HG03457 (cell line): ENCODE data around the gene KCNK6.

Experiments
- ATAC-seq: cut with Tn5 transposase; IDR thresholded peaks from one replicate; pipeline ENCODE4 v1.9.1; 2021; ENCODE audit warnings: moderate number of reproducible peaks; ENCODE audit not compliant: unreplicated experiment

Gene KCNK6

DNA sequence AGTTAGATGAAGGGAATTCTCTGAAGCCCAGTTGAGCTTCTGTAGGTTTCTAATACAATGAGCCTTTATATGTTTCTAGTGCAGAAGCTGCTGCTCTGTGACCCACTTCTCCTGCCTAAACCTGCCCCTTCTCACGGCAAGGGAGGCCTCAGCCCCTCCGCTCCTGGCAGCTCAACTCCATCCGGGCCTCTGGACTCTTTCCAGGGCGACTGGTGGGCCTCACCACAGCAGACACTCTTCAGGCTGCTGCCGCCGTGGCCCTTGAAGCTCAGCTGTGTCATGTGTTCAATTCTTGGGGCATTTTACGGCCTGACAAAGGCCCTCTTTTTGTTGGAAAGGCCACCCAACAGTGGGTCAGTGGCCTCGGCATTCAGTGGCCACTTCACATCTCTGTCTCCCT, 25.6 kb upstream of the KCNK6 start:
- no peak for ATAC-seq

DNA sequence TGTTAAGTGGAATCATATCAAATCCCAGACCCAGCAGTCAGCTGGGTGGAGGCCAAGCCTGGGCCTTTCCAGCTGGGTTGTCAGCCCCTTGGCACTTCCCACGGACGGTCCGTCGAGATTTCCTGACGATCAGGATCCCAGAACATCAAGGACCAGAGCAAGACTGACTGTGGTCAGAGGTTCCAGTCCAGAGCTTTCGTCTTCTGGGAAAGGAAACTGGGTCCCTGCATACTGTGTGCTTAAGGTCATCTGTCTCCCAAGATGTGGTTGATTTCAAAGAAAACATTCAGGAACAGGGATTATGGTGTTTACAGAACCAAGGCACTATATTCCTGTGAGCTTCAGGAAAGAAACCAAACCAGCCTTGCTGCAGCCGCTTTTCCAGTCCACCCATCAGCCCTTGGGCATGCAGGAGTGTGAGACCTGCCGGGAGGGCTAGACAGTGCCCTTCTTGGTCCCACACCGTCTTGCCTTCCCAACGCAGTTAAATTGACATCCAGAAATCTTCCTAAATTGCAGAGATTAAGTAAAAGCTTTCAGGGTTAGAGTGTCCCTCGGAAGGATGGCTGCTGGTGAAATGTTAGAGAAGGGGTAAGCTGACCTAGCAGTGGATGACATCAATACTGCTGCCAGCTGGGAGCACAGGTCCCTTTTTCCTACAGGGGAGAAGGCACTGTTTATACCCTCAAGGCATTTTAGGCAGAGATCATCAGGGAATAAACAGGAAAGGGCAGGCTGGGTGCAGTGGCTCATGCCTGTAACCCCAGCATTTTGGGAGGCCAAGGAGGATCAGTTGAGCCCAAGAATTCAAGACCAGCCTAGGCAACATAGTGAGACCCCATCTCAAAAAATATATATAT, 20.6 kb upstream of the KCNK6 start:
- ATAC-seq = no peak

DNA sequence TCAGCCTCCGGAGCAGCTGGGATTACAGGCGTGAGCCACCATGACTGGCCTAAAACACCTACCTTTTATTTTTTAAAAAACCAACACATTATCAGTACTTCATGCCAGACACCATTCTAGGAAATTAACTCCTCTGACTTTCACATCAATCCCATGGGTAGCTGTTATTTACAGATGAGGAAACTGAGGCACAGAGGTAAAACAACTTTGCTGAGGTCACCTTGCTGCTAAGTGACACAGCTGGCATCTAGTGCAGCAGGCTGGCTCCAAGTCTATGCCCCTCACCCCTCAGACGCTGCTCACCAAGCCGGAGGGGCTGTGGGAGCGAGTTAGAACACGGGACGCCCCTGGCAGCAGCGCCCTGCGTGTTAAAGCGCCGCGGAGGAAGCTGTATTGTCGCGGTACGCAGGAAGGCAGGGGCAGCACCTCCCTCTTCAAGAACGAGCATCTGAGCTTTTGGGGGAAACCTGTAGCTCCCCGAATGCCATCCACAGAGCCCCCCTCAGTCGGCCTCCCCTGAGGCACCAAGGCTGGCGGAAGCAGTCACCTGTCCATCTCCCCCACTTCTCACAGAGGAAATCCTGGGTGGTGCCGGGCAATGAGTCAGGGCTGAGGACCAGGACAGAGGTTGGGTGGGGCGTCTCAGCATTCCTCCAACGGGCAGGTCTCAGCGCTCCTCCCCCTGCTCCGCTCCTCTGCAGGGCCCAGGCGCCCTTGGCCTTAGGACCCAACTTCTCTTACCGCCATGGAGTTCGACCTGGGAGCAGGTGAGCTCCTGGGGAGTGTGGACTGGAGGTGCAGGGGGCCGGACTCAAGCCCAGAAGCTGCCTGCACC, 15.9 kb upstream of the KCNK6 start, which contains the start of gene C19orf33:
C19orf33 (plus strand) TSS at position 735 of the 835 bp plus-strand sequence; CDS start at position 746, 11 bp downstream.
- no peak for ATAC-seq

DNA sequence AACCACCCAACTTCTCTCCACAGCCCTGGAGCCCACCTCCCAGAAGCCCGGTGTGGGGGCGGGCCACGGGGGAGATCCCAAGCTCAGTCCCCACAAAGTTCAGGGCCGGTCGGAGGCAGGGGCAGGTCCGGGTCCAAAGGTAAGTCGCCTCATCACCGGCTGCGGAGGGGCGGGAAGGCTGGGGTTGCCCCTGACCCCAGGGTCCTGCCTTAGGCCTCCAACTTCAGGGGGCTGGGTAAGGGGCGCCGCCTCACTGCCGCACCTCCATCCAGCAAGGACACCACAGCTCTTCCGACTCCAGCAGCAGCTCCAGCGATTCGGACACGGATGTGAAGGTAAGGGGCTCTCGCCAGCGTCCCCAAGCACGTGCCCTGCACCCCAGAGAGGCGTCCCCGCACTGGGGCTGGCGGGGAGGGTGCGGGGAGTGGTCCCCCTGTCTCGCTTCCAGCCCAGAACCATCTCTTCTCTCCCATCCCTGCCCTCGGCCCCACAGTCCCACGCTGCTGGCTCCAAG, 15.2 kb upstream of the KCNK6 start:
- no peak for ATAC-seq

DNA sequence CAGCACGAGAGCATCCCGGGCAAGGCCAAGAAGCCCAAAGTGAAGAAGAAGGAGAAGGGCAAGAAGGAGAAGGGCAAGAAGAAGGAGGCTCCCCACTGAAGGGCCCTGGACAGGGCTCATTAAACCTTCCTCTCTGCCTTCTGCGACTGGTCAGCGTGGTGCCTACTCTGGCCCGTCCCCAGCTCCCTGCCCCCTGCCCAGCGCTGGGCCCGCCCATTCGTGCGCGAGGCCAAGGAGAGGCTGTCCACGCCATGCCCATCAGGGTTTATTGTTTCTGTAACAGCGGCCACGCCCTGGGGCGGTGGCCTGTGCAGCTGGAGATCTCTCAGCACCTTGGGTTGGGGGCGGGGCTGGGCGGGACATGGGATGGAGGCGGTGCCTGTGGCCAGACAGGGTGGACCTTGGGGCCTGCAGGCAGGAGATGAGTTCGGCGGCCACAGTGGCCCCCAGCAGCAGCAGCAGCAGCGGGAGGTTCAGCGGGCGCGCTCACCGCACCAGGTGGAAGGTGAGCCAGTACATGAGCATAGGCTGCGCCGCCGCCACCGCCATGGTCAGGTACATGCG, 14.7 kb upstream of the KCNK6 start:
- no peak for ATAC-seq

DNA sequence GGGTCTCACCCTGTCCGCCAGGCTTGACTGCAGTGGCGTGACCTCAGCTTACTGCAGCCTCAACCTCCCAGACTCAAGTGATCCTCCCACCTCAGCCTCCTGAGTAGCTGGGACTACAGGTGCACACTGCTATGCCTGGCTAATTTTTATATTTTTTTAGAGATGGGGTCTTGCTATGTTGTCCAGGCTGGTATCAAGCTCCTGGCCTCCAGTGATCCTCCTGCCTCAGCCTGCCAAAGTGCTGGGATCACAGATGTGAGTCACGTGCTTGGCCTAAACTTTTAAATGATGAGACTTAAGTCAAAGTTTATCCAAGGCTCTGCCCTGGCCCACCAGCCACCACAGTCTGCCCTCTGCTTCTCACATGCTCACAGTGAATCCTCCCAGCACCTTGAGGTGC, 13.4 kb upstream of the KCNK6 start:
- ATAC-seq = no peak

DNA sequence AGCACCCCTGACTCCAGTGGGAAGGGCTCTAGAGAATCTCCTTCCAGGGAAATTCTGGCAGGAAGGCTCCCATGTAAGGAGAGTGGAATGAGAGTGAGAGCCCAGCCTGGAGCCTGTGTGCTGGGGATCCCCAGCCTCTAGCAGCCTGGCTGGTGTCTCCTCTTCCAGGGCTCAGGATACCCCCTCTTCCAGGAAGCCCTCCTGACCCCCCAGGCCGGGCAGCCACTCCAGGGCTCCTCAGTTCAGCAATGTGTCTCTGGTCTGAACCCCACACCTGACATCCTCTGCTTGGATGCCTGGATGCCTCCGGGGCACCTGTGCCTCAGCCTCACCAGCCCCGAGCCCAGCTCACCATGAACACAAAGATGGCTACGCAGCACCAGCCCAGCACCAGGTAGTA, 12.6 kb upstream of the KCNK6 start:
- ATAC-seq = no peak

DNA sequence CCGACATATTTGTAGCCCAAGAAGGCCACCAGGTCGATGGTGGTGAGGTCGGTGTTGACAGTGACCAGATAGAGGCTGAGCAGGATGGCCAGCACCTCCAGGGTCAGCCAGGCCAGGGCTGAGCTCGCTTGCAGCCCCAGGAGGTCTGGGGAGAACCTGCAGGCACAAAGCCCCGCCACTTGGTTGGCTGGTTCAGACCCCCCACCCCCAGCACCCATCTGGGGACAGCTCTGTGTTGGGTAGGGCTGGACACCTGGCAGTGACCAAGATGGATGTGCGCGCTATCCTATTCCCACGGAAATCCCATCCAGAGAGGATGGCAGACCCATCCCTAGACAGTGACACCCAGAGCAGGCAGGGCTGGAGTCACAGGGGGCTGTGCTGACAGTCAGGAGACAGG, 12.0 kb upstream of the KCNK6 start:
- no peak for ATAC-seq

DNA sequence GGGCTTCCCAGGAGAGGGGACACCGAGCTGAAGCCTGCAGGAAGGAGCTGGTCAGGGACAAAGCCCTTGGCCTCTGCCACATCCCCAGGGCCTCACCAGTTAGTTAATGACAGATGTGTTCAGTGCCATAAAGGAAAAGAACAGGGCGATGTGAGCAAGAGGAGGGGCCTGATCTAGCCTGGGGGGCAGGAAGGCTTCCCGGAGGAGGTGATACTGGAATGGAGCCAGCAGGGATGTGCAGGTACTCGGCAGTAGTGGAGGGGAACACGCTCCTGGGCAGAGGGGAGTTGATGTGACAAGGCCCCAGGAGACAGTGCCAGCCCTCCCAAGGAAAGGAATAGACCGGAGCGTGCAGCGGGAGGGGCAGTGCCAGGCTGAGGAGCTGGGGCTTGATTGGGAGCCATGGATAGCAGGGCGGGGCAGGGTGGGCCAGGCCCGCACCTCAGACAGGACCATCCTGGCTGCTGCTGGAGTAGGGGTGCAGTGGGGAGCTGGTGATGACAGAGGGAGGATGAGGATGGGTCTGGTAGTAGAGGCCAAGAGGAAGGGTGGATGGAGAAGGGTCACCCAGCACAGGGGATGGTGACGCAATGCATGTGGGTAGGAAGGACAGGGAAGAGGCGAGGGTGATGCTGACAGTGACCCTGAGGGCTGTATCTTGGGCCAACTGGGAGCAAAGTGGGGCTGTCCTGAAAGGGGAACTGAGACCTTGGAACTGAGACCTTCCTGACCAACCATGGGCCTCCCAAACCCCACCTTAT, 11.5 kb upstream of the KCNK6 start:
- no peak for ATAC-seq

DNA sequence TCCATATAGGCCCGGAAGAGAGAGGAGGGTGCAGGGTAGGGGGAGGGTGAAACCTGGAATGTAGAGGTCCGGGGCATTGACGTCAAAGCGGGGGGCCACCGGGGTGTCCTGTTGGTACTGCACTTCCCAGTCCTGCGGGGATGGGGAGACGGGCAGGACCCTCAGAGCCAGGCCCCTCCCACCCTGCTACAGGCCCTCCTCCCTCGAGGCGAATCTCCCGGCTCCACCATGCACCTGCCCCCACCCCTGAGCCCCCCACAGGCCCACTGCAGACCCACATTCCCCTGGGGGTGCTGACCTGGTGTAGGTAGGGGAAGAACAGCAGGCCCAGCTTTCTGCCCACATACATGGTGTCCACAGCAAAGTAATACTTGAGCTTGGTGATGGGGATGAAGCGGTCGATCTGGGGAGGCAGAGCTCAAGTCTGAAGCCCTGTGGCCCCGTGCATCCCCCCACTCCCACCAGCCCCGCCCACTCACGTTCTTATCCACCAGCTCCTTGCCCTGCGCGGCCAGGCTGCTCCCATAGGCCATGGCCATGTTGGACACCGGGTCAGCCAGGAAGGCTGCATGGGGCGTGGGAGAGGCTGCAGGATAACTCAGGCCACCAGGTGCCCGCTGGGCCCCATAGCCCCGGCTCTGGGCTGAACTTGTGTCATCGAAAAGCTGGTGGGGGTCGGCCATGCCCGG, 10.6 kb upstream of the KCNK6 start:
- ATAC-seq = no peak

DNA sequence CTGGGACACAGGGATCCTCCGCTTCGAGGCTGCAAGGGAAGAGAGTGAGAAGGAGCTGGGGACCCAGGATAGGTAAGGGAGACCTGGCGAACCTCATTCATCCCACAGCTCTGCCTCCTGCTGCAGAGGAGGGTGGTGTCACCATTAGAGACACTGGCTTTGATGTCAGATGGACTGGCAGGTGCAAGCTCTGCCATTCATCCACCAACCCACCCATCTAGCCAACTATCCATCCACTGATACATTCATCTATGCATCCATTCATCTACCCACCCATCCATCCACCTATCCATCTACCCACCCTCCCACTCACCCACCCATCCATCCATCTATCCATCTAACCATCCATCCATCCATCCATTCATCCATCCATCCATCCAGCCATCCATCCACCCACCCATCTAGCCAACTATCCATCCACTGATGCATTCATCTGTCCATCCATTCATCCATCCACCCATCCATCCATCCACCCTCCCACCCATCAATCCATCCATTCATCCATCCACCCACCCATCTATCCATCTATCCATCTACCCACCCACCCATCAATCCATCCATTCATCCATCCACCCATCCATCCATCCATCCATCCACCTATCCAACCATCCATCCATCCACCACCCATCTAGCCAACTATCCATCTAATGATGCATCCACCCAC, 9.9 kb upstream of the KCNK6 start:
- ATAC-seq = no peak

DNA sequence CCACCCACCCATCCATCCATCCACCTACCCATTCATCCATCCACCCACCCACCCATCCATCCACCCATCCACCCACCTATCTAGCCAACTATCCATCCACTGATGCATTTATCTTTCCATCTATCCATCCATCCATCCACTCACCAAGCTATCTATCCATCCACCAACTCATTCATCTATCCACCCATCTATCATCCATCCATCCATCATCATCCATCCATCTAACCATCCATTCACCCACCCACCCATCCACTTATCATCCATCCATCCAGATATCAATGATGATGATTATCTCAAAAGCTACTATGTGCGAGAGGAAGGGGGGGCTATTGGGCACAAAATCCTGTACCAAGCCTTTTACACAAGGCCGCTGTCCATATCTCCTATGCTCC, 9.4 kb upstream of the KCNK6 start:
- no peak for ATAC-seq

DNA sequence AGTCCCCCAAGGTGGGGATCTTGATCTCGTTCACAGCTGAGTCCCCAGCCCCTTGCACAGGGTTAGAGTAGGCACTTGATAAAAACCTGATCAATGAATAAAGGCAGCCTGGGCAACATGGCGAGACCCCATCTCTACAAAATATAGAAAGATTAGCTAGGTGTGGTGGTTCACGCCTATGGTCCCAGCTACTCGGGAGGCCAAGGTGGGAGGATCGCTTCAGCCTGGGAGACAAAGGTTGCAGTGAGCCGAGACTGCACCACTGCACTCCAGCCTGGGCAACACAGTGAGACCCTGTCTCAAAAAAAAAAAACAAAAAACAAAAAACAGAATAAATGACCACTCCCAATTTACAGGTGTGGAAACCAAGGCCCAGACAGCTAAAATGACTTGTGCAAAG, 8.7 kb upstream of the KCNK6 start:
- no peak for ATAC-seq

DNA sequence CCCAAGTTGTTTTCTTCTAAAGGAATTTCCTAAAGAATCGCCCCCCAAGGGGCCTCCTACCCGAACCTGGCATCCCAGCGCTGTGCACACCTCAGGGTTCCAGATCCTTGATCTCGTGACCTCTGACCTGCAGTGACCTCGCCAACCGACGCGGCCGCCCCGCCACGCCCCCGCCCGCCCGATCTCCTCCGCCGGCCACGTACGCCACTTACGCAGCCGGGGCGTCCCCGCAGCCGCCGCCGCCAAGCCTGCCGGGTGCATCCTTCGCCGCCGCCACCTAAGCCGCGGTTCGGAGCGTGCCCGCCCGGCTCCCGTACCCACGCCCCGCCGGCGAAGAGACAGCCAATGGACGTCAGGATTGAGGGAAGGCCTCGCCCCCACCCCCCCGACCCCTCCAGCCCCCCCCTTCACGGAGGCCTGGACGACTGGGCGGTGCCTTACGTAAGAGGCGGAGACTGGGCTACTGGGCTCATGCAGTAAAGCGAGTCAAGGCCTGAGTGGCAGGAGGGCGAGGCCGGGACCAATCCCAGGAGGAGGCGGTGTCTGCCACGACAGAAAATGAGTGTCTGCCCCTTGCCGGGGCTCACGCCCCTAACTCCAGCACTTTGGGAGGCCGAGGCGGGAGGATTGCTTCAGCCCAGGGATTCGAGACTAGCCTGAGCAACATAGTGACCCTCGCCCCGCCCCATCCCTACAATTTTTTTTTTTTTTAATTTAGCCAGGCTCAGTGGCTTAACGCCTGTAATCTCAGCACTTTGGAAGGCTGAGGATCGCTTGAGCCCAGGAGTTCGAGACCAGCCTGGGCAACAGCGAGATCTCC, 3.8 kb upstream of the KCNK6 start, which contains the start of gene YIF1B:
YIF1B (minus strand) TSS at position 291 of the 820 bp plus-strand sequence; CDS start at position 261, 30 bp downstream.
- ATAC-seq = peak; percentile 83

DNA sequence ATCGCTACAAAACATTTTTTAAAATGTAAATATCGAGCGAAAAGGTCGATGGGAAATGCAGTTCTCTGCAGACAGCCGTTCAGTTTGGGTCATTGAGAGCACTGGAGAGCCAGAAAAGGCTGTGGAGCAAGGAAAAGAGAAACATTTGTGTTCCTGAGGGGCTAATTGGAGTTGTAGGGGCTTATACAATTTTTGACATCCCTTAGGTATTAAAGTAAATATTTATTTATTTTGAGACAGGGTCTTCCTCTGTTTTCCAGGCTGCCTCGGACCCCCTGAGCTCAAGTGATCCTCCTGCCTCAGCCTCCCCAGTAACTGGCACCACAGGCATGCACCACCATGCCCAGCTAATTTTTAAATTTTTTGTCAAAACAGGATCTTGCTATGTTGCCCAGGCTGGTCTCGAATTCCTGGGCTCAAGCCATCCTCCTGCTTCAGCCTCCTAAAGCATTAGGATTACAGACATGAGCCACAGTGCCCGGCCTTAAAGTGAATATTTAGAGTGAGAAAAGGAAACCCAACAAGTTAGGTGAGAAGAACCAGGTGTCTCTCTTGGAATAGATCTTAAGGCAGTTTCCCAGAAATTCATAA, 3.1 kb upstream of the KCNK6 start:
- no peak for ATAC-seq

DNA sequence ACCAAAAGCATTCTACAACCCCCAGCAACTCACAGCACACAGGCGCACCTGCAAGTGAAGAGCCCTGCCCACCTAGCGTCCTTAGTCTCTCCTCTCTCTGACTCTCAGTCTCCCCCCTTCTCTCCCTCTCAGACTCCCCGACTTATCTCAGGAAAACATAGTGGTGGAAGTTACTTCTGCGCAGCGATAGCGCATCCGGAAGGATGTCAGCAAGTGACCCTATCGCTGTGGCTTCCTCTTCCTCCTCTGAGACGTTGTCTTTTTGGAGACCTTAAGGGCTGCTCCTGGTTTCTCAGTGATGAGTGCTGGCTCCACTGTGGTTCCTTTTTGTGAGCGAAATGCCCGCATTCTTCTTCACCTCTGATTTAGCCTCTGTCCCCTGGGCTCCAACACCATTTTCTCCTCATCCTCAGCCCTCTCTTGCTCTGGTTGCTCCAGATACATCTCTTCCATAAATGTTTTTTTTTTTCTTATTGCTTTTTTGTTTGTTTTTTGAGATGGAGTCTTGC, 2.5 kb upstream of the KCNK6 start:
- ATAC-seq = no peak

DNA sequence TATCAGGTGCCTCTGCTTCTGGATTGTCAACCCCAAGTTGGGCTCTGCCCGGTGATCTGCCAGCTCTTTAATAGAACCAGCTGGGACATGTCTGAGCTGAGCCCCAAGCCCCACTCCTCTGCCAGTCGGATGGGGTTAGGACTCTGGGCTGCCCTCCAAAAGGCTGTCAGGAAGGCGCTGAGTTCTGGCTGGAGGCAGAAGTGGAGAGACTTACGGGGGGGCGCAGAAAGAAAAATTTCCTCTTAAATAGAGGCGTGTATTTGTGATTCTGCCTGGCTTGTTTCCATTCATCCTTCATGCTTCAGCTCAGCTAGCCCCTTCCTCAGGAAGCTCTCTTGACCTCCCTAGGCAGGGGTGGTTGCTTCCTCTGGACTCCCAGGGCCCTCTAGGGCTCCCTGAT, 985 bp upstream of the KCNK6 start:
- ATAC-seq = no peak

DNA sequence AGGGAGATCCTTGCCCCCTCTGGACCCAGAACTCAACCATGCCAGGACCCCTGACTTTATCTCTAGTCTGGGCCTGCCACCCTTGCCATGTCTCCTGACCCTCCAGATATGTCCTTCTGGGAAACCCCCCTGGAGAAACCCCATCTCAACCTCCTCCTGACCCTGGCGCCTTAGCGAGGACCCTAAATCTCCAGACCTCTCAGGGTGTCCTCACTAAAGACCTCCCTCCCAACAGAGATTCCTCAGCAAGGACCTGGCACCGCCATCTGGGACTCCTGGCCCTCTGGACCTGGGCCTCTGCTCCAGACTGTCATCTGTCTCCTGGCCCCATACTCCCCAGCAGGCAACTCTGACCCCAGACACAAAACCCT, 1.3 kb downstream of the KCNK6 start:
- ATAC-seq = no peak
